RWPE1 (cell line): ENCODE results near the gene TSC22D2.
A peak's percentile ranks its signal among the peaks of the same experiment; 100 is the strongest.

ENCODE experiments used
- CTCF ChIA-PET: fragments of 350-600 bp; sonication (Branson Sonifier 250); formaldehyde crosslinking; extraction: SDS; loops from one replicate; lab custom pipeline; 2021; lab: Yijun Ruan, JAX
- POLR2A ChIA-PET: fragments of 400-600 bp; formaldehyde crosslinking; extraction: SDS; loops from one replicate; lab custom pipeline; 2020; ENCODE audit warnings: antibody characterized with exemption; ENCODE audit not compliant: low non-redundant PET; lab: Yijun Ruan, JAX
- DNase-seq: peaks from one replicate; pipeline ENCODE4 v3.0.0; 2012; ENCODE audit warnings: low spot score
- H3K27ac ChIP-seq: fragments of 450-650 bp; 2 replicates; pipeline ENCODE4 v1.5.1; 2017
- TF ChIP-seq, protein P1 (sequence below): fragments of 450-650 bp; conservative IDR thresholded peaks from 2 replicates; pipeline ENCODE4 v1.5.1; 2017; ENCODE audit warnings: low read depth, mild to moderate bottlenecking

TSC22D2 gene

DNA sequence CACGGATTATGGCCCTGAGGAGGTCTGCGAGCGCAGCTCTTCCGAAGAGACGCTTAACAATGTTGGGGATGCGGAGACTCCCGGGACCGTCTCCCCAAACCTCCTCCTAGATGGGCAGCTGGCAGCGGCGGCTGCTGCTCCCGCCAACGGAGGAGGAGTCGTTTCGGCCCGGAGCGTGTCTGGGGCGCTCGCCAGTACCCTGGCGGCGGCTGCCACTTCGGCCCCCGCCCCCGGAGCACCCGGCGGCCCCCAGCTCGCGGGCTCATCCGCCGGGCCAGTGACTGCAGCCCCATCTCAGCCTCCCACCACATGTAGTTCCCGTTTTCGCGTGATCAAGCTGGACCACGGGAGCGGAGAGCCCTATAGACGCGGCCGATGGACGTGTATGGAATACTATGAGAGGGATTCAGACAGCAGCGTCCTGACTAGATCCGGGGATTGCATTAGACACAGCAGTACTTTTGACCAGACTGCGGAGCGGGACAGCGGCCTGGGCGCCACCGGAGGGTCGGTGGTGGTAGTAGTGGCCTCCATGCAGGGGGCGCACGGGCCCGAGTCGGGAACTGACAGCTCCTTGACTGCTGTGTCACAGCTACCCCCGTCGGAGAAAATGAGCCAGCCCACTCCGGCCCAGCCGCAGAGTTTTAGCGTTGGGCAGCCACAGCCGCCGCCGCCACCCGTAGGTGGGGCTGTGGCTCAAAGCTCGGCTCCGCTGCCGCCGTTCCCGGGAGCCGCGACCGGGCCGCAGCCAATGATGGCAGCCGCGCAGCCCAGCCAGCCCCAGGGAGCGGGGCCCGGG is 1.6 kb downstream of the TSC22D2 start:
- H3K27ac ChIP-seq = peak overlapping the region; percentile 100
- ChIA-PET CTCF (interaction anchor here (0.6 to 2.9 kb wide), 10 partner anchors 24 to 172 kb away, joined by 3 to 22 read pairs (median 4); no protein-coding TSS in a partner anchor), POLR2A (interaction anchor here (0.6 to 1.5 kb wide), 3 partner anchors 57 to 86 kb away, joined by 3 to 6 read pairs (median 4); no protein-coding TSS in a partner anchor)

DNA sequence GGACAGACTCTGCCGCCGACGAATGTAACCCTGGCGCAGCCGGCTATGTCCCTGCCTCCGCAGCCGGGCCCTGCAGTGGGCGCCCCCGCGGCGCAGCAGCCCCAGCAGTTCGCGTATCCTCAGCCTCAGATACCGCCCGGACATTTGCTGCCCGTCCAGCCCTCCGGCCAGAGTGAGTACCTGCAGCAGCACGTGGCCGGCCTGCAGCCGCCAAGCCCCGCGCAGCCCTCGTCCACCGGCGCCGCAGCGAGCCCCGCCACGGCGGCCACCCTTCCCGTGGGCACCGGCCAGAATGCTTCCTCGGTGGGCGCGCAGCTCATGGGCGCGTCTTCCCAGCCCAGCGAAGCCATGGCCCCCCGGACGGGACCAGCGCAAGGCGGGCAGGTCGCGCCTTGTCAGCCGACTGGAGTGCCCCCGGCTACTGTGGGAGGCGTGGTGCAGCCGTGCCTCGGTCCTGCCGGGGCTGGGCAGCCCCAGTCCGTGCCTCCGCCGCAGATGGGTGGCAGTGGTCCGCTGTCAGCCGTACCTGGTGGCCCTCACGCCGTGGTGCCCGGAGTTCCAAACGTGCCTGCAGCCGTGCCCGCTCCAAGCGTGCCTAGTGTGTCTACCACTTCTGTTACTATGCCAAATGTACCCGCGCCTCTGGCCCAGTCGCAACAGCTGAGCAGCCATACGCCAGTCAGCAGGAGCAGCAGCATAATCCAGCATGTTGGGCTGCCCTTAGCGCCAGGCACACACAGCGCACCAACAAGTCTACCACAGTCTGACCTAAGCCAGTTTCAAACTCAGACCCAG is 2.4 kb downstream of the TSC22D2 start:
- DNase-seq = no peak
- CTCF ChIA-PET = interaction anchor here (0.6 to 2.9 kb wide), 9 partner anchors 31 to 173 kb away, joined by 3 to 22 read pairs (median 4); no protein-coding TSS in a partner anchor
- TF ChIP-seq, protein P1, sequence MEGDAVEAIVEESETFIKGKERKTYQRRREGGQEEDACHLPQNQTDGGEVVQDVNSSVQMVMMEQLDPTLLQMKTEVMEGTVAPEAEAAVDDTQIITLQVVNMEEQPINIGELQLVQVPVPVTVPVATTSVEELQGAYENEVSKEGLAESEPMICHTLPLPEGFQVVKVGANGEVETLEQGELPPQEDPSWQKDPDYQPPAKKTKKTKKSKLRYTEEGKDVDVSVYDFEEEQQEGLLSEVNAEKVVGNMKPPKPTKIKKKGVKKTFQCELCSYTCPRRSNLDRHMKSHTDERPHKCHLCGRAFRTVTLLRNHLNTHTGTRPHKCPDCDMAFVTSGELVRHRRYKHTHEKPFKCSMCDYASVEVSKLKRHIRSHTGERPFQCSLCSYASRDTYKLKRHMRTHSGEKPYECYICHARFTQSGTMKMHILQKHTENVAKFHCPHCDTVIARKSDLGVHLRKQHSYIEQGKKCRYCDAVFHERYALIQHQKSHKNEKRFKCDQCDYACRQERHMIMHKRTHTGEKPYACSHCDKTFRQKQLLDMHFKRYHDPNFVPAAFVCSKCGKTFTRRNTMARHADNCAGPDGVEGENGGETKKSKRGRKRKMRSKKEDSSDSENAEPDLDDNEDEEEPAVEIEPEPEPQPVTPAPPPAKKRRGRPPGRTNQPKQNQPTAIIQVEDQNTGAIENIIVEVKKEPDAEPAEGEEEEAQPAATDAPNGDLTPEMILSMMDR = no peak; the same call in 1 of the 2 replicates
- H3K27ac ChIP-seq = peak overlapping the region; percentile 100
- POLR2A ChIA-PET = interaction anchor here (1.2 to 1.5 kb wide), 2 partner anchors 59 to 85 kb away, joined by 3 to 6 read pairs; no protein-coding TSS in a partner anchor

More for the DNA sequence above, 1.6 kb downstream of the TSC22D2 start:
- TF ChIP-seq, protein P1 = peak; percentile 73
- peak; percentile 36 for DNase-seq

DNA sequence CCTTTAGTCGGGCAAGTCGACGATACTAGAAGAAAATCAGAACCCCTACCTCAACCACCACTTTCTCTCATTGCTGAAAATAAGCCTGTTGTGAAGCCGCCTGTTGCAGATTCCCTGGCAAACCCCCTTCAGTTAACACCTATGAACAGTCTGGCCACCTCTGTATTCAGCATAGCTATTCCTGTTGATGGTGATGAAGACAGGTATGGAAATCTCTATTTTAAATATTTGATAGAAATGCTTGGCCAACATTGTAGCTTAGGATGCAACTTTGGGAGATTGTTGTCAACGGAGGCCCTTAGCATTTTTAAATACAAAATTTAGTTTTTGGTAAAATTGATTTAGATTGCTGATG is 3.0 kb downstream of the TSC22D2 start:
- no peak for DNase-seq
- peak overlapping the region; percentile 100 for H3K27ac ChIP-seq
- ChIA-PET CTCF (interaction anchor here (2.9 kb wide), 1 partner anchor 84 kb away, joined by 22 read pairs; no protein-coding TSS in a partner anchor), POLR2A (no interaction called here)
- TF ChIP-seq, protein P1 = no peak

DNA sequence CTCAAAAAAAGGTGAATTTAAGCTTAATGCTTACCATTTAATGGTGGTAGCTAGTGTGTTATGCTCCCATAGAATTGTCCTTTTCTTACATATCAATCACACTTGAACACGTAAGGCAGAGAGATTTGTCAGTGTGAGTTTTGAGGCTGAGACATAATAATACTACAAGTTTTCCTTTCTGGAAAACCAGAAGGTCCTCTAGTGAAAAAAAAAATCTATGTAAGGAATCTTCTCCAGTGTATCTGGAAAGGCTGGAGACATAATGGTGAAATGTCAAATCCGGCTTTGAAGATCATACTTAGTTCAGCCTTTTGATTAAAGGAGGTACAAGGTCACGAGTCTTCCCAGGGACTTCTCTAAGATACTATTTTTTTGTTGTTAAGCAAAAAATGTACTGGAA is 3.4 kb downstream of the TSC22D2 start:
- POLR2A ChIA-PET = no interaction called here

DNA sequence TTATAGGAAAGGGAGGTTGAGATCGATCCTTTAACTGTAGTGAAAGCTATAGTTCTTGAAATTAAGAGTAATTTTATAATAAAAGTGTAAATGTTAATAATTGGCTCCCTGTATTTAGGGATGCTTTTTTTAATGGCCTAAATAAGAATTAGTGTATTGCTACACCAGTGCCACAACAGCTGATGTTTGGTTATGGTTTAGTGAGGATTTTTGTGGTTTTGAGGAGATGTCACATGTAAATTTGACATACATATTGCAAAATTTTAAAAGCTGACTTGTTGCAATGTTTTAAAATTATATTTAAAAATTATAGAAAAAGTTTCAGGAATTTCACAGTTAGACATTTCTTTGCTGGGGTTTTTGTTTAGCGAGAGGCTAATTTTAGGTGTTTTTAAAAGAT is 3.9 kb downstream of the TSC22D2 start:
- TF ChIP-seq, protein P1 = no peak
- DNase-seq = no peak
- ChIA-PET CTCF (interaction anchor here (0.6 kb wide), 1 partner anchor 93 kb away, joined by 3 read pairs; no protein-coding TSS in a partner anchor), POLR2A (no interaction called here)
- no peak overlapping the region for H3K27ac ChIP-seq

More for the DNA sequence above, 3.4 kb downstream of the TSC22D2 start:
- H3K27ac ChIP-seq = no peak overlapping the region
- TF ChIP-seq, protein P1 = no peak
- CTCF ChIA-PET = no interaction called here
- no peak for DNase-seq
